GM12878 (cell line): ENCODE data around the gene CEP89.
"Not testable (repeated sequence)": the region's sequence is repeated elsewhere in the genome, so short reads cannot be mapped to it uniquely, and the experiment has no call there.

ENCODE experiments used
- CBFB ChIP-seq: IDR thresholded peaks from 2 replicates; pipeline ENCODE4 v1.6.1; 2016; ENCODE audit warnings: antibody characterized with exemption, low read depth
- POLR2AphosphoS5 ChIP-seq: IDR thresholded peaks from 2 replicates; pipeline ENCODE4 v1.6.1; 2011; ENCODE audit warnings: mild to moderate bottlenecking, low read length, inconsistent platforms
- TAF1 ChIP-seq: IDR thresholded peaks from 2 replicates; pipeline ENCODE4 v1.6.1; 2011; ENCODE audit warnings: mild to moderate bottlenecking, low read depth, low read length, borderline replicate concordance
- TF ChIP-seq, protein P1 (sequence below), 3 experiments: IDR thresholded peaks in 2 of 3; conservative IDR thresholded peaks in 1 of 3; 2 replicates each; pipeline ENCODE4 v1.5.1; 2011; ENCODE audit warnings: low read depth in 3 of 3, low read length in 3 of 3, mild to moderate bottlenecking in 3 of 3, control low read depth in 2 of 3, moderate library complexity in 2 of 3, inconsistent platforms in 1 of 3, mixed read lengths in 1 of 3; ENCODE audit not compliant: control insufficient read depth in 2 of 3, insufficient read depth in 1 of 3; ENCODE audit errors: extremely low read depth in 1 of 3

DNA sequence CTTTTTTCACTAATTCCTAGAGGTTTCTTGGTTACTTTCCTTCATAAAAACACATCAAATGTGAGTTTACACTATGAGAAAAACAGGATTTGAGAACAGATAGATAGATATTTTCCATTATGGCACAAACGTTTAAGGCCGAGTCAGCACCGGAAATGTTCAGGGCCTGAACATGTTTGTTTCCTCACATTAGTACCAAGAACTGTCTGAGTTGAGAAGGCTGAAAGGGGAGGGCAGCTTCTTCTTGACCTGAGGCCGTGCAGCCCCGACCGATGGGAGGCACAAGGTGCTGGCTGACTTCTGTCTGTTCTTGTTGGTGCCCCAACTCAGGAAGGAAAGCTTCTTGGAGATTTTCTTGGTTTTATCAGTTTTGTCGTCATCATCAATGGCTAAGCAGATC lies 8.0 kb upstream of the CEP89 start:
- not testable (repeated sequence) for TF ChIP-seq CBFB, TAF1, POLR2AphosphoS5
- TF ChIP-seq, protein P1, sequence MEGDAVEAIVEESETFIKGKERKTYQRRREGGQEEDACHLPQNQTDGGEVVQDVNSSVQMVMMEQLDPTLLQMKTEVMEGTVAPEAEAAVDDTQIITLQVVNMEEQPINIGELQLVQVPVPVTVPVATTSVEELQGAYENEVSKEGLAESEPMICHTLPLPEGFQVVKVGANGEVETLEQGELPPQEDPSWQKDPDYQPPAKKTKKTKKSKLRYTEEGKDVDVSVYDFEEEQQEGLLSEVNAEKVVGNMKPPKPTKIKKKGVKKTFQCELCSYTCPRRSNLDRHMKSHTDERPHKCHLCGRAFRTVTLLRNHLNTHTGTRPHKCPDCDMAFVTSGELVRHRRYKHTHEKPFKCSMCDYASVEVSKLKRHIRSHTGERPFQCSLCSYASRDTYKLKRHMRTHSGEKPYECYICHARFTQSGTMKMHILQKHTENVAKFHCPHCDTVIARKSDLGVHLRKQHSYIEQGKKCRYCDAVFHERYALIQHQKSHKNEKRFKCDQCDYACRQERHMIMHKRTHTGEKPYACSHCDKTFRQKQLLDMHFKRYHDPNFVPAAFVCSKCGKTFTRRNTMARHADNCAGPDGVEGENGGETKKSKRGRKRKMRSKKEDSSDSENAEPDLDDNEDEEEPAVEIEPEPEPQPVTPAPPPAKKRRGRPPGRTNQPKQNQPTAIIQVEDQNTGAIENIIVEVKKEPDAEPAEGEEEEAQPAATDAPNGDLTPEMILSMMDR (IDR thresholded peaks at IDR 0.05 in 2 of 3, conservative IDR thresholded peaks at IDR 0.05 in 1 of 3; ENCODE audit: control insufficient read depth in 2 of 3, extremely low read depth in 1 of 3, insufficient read depth in 1 of 3, low read depth in 3 of 3, low read length in 3 of 3) = not testable (repeated sequence)
